Mesodermal cell (in vitro differentiated cells): ENCODE data around the gene CYTH3.

ENCODE experiments used
- H3K27ac ChIP-seq: 2 replicates; pipeline ENCODE4 v1.7.0; 2013; ENCODE audit warnings: mild to moderate bottlenecking, low read depth, low read length, moderate library complexity; ENCODE audit not compliant: severe bottlenecking
- H3K36me3 ChIP-seq: 2 replicates; pipeline ENCODE4 v1.7.1; 2013; ENCODE audit warnings: mild to moderate bottlenecking, low read length, moderate library complexity; ENCODE audit not compliant: control insufficient read depth, insufficient read depth
- H3K4me1 ChIP-seq: one replicate; pipeline ENCODE4 v1.7.1; 2013; ENCODE audit warnings: mild to moderate bottlenecking, low read length; ENCODE audit not compliant: insufficient read depth, control insufficient read depth, poor library complexity, severe bottlenecking
- H3K4me3 ChIP-seq: 2 replicates; pipeline ENCODE4 v1.7.0; 2013; ENCODE audit warnings: low read length, control low read depth, mild to moderate bottlenecking; ENCODE audit not compliant: insufficient read depth, poor library complexity, severe bottlenecking; ENCODE audit errors: extremely low read depth
- H3K9me3 ChIP-seq: 2 replicates; pipeline ENCODE4 v1.7.1; 2013; ENCODE audit warnings: mild to moderate bottlenecking, low read length, moderate library complexity; ENCODE audit not compliant: control insufficient read depth
- WGBS, 2 experiments: methylation state at CpG; one replicate each; pipeline ENCODE4 v1.1.5; 2013; ENCODE audit warnings: missing lambda C conversion rate in 2 of 2; ENCODE audit not compliant: insufficient coverage in 2 of 2; 5-methylcytosine and 5-hydroxymethylcytosine counted together

Gene CYTH3

GRCh38 chr7:6246251-6246917 lies 26.0 kb downstream of the CYTH3 start:
- H3K4me1 ChIP-seq: peaks cover 14% of the 10 kb centered on the region

DNA sequence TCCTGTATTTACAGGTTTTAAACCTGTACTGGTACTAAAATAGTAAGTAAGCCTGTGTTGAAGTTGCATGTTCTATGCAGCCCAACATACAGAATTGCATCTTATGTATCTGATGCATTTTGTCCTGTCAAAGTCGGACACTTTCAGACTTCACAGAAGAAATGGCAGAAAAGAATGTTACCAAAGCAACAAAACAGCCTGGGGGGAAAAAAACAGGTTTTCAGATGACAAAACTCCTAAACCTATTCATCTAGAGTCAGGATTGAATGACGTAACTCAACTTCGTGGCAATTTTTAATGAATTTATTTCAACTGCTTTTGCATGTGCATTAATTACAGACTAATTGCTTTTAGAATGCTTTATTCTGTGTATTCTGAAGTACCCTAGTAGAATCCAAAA lies 28.4 kb downstream of the CYTH3 start:
- WGBS, 2 experiments: 80% methylated on average over 1 of the region's 3 CpGs; no CpG with 5 or more reads in 1 of the 2 experiments

More at GRCh38 chr7:6246251-6246917, 26.0 kb downstream of the CYTH3 start:
- WGBS, 2 experiments: 91% methylated on average over 4 of the region's 8 CpGs
- Histone ChIP-seq H3K9me3 (no peaks in the 10 kb centered on the region), H3K27ac (no peak overlapping the region), H3K4me3 (no peak overlapping the region), H3K36me3 (no peaks in the 10 kb centered on the region)

DNA sequence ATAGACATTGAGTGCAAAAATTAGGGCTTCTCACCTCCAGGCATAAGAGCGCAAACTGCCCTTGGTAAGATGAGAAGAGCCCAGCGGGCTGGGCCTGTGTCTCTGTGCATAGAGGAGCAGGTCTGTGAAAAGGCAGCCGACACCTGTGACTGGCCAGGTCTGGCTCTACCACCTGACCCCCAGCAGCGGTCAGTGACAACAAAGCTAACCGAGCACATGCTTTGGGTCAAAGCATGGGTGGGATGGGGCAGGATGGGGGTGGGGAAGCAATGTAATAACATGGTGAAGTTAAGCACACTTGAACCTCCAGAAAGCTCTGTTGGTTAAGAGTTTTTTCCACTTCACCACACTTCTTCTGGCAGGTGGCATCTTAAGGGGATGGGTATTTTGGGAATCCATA lies 29.3 kb downstream of the CYTH3 start:
- 100% methylated on average over 3 to 5 of the region's 5 CpGs for WGBS, 2 experiments
- Histone ChIP-seq H3K9me3 (no peaks in the 10 kb centered on the region), H3K4me1 (peaks cover 14% of the 10 kb centered on the region), H3K4me3 (no peak overlapping the region), H3K27ac (no peak overlapping the region), H3K36me3 (no peaks in the 10 kb centered on the region)

More for the DNA sequence above, 28.4 kb downstream of the CYTH3 start:
- no peaks in the 10 kb centered on the region for H3K36me3 ChIP-seq
- no peak overlapping the region for H3K27ac ChIP-seq
- no peak overlapping the region for H3K4me3 ChIP-seq
- peaks cover 20% of the 10 kb centered on the region for H3K4me1 ChIP-seq
- no peaks in the 10 kb centered on the region for H3K9me3 ChIP-seq

DNA sequence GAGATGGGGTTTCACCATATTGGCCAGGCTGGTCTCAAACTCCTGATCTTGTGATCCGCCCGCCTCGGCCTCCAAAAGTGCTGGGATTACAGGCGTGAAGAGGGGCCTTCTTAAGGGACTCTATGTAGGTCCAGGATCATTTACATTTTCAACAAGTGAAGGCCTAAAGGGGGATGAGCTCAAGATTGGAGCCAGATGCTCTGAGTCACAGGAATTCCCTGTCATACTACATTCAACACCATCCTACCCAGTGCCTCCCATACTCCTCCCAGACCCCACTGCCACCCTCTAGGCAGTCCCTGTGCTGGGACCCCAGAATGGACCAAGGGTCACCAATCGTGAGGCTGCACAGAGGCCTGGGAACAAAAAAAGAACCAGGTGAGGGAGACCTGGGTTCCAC lies 29.9 kb downstream of the CYTH3 start:
- Histone ChIP-seq H3K4me3 (no peak overlapping the region), H3K27ac (no peak overlapping the region), H3K4me1 (peaks cover 11% of the 10 kb centered on the region), H3K9me3 (no peaks in the 10 kb centered on the region), H3K36me3 (no peaks in the 10 kb centered on the region)
- WGBS, 2 experiments: 91 to 96% methylated on average over 4 to 5 of the region's 5 CpGs

DNA sequence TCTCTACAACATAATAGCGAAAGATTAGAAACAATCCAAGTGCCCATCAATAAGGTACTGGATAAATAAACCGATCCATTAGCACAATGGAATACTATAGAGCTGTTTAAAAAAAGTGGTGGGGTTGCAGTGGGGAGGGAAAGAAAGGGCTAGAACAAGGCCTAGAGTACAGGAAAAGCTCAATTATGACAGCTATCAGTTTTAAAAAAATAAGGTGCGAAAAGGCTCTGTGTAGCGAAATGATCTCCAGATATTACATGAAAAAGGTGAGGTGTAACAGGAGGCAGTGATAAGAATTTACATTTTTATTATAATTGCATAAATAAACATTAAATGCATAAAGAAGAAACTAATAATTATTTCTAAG lies 30.8 kb downstream of the CYTH3 start:
- peaks cover 11% of the 10 kb centered on the region for H3K4me1 ChIP-seq
- H3K9me3 ChIP-seq: no peaks in the 10 kb centered on the region
- H3K36me3 ChIP-seq: no peaks in the 10 kb centered on the region
- 83% methylated on average over 1 of the region's 4 CpGs; no CpG with 5 or more reads in 1 of the 2 experiments for WGBS, 2 experiments
- no peak overlapping the region for H3K27ac ChIP-seq
- H3K4me3 ChIP-seq: no peak overlapping the region

- no peaks in the 10 kb centered on the region for H3K9me3 ChIP-seq
- H3K36me3 ChIP-seq: no peaks in the 10 kb centered on the region
- no peak overlapping the region for H3K27ac ChIP-seq
- peaks cover 9% of the 10 kb centered on the region for H3K4me1 ChIP-seq
- no peak overlapping the region for H3K4me3 ChIP-seq
- 95% methylated on average over 3 of the region's 5 CpGs; no CpG with 5 or more reads in 1 of the 2 experiments for WGBS, 2 experiments
Measured at GRCh38 chr7:6238309-6238925, 34.0 kb downstream of the CYTH3 start.

DNA sequence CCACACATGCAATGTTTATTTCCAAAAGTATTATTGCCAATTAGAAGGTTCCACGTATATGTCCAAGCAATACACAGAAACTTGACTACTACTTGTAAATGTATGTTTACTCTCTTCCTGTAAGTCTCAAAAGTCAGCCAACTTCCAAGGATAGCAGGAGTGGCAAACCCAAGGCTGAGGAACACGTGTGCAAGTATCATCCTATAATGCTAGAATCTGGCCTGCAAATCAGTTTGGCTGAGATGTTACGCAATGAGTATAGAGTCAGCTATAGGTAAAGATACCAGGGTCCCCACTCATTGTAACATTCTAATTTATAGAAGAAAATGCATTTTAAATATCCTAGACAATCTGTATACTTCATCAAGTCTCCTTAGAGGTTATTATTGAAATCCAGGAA lies 34.7 kb downstream of the CYTH3 start:
- WGBS, 2 experiments: 100% methylated on average over 1 of the region's 3 CpGs
- H3K4me3 ChIP-seq: no peak overlapping the region
- H3K27ac ChIP-seq: no peak overlapping the region
- peaks cover 9% of the 10 kb centered on the region for H3K4me1 ChIP-seq
- H3K36me3 ChIP-seq: no peaks in the 10 kb centered on the region
- H3K9me3 ChIP-seq: no peaks in the 10 kb centered on the region

DNA sequence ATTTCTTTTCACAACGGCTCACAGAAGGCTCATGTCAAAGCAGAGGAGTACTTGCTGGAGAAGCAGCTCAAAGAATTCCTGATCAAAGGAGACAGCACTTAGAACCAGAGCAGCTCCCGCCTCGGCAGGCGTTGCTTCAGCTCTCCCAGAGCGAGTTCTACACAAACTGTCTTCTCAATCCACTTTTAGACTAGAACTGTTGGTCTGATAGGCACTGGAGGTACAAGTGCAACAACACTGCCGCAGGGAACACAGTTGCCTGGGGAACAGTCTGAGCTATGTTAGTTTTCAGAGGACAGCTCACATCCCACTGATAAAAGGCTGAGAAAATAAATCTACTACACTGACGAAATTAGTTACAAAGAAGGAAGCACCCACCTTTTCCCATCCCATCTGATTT lies 35.4 kb downstream of the CYTH3 start:
- WGBS, 2 experiments: 86 to 93% methylated on average over 4 to 6 of the region's 7 CpGs
- peaks cover 9% of the 10 kb centered on the region for H3K4me1 ChIP-seq
- no peaks in the 10 kb centered on the region for H3K9me3 ChIP-seq
- H3K27ac ChIP-seq: no peak overlapping the region
- no peak overlapping the region for H3K4me3 ChIP-seq
- H3K36me3 ChIP-seq: no peaks in the 10 kb centered on the region

- Histone ChIP-seq H3K9me3 (no peaks in the 10 kb centered on the region), H3K4me3 (no peak overlapping the region), H3K27ac (no peak overlapping the region), H3K36me3 (no peaks in the 10 kb centered on the region), H3K4me1 (peaks cover 7% of the 10 kb centered on the region)
- WGBS, 2 experiments: 93 to 95% methylated on average over 11 to 14 of the region's 16 CpGs
Measured at GRCh38 chr7:6235029-6235871, 37.2 kb downstream of the CYTH3 start.

DNA sequence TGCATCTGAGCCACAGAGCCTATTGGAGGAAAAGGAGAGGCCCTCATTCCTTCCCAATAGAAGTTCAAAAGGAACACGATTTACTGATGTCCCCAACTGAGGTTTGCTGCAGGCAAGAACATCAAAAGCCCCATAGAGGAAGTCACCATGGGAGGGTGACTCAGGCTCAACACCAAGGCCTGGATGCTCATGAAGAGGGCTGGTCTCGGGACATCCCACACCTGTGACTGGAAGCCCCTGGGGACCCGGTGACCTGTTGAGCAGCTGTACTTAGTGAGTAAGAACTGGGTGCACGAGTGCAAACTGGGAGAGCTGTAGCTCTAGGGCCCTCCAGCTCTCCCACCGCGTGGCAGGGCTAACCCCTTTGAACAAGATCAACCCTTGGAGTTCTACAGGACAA lies 38.0 kb downstream of the CYTH3 start:
- no peak overlapping the region for H3K4me3 ChIP-seq
- no peaks in the 10 kb centered on the region for H3K36me3 ChIP-seq
- H3K27ac ChIP-seq: no peak overlapping the region
- WGBS, 2 experiments: 93 to 98% methylated on average over 6 of the region's 6 CpGs
- H3K4me1 ChIP-seq: peaks cover 7% of the 10 kb centered on the region
- H3K9me3 ChIP-seq: no peaks in the 10 kb centered on the region
